OCI-LY1 (cell line): ENCODE results near the gene CEP135.
"Not testable (repeated sequence)": the region's sequence is repeated elsewhere in the genome, so short reads cannot be mapped to it uniquely, and the experiment has no call there.

Source experiments
- H2AFZ ChIP-seq: fragments of 200-600 bp; sonication (generic), shearing (Covaris generic); 2 replicates; pipeline ENCODE4 v1.6.0; 2014; ENCODE audit warnings: antibody characterized with exemption, mild to moderate bottlenecking, low read length
- H3F3A ChIP-seq: fragments of 200-600 bp; sonication (generic), shearing (Covaris generic); 2 replicates; pipeline ENCODE4 v1.6.0; 2014; ENCODE audit warnings: mild to moderate bottlenecking, antibody characterized with exemption, low read length, moderate library complexity; ENCODE audit not compliant: insufficient read depth
- H3K27ac ChIP-seq: fragments of 200-600 bp; sonication (generic); 2 replicates; pipeline ENCODE4 v1.5.1; 2014; ENCODE audit warnings: low read length, mixed run types, mild to moderate bottlenecking, low read depth; ENCODE audit not compliant: poor library complexity, severe bottlenecking
- H3K27me3 ChIP-seq: fragments of 200-600 bp; sonication (generic); 2 replicates; pipeline ENCODE4 v1.6.0; 2014; ENCODE audit warnings: antibody characterized with exemption, mild to moderate bottlenecking, low read length, moderate library complexity; ENCODE audit not compliant: insufficient read depth
- H3K36me3 ChIP-seq: fragments of 200-600 bp; sonication (generic); 2 replicates; pipeline ENCODE4 v1.6.1; 2014; ENCODE audit warnings: mild to moderate bottlenecking, antibody characterized with exemption, low read length, moderate library complexity, mixed read lengths; ENCODE audit not compliant: insufficient read depth
- H3K4me1 ChIP-seq: fragments of 200-600 bp; sonication (generic); 2 replicates; pipeline ENCODE4 v1.5.1; 2014; ENCODE audit warnings: mild to moderate bottlenecking, low read length, moderate library complexity; ENCODE audit not compliant: insufficient read depth, severe bottlenecking
- H3K4me2 ChIP-seq: fragments of 200-600 bp; sonication (generic), shearing (Covaris generic); 2 replicates; pipeline ENCODE4 v1.6.1; 2014; ENCODE audit warnings: low read length
- H3K4me3 ChIP-seq: fragments of 200-600 bp; sonication (generic); 2 replicates; pipeline ENCODE4 v1.5.1; 2014; ENCODE audit warnings: low read length, low read depth, mild to moderate bottlenecking, mixed read lengths; ENCODE audit not compliant: poor library complexity, severe bottlenecking
- H3K79me2 ChIP-seq: fragments of 200-600 bp; shearing (Covaris generic); 2 replicates; pipeline ENCODE4 v1.6.1; 2016; ENCODE audit warnings: mixed run types, low read length, mixed read lengths; ENCODE audit not compliant: insufficient read depth
- H3K9ac ChIP-seq: fragments of 200-600 bp; sonication (generic), shearing (Covaris generic); 2 replicates; pipeline ENCODE4 v1.6.1; 2014; ENCODE audit warnings: mild to moderate bottlenecking, low read length, mixed read lengths
- H3K9me2 ChIP-seq: fragments of 200-600 bp; sonication (generic), shearing (Covaris generic); 2 replicates; pipeline ENCODE4 v1.6.1; 2014; ENCODE audit warnings: low read depth, mild to moderate bottlenecking, low read length, mixed read lengths
- H3K9me3 ChIP-seq: fragments of 200-600 bp; shearing (Covaris generic); 2 replicates; pipeline ENCODE4 v1.6.1; 2014; ENCODE audit warnings: low read length, mixed read lengths
- H4K20me1 ChIP-seq: fragments of 200-600 bp; sonication (generic), shearing (Covaris generic); 2 replicates; pipeline ENCODE4 v1.6.0; 2016; ENCODE audit warnings: mild to moderate bottlenecking, low read length; ENCODE audit not compliant: insufficient read depth
- CTCF ChIP-seq: fragments of 200-600 bp; sonication (generic), shearing (Covaris generic); IDR thresholded peaks from 2 replicates; pipeline ENCODE4 v1.5.1; 2017; ENCODE audit warnings: mild to moderate bottlenecking, antibody characterized with exemption, low read length, moderate library complexity, mixed read lengths
- EZH2 ChIP-seq: fragments of 200-600 bp; sonication (generic), shearing (Covaris generic); IDR thresholded peaks from 2 replicates; pipeline ENCODE4 v1.8.0; 2017; ENCODE audit warnings: borderline replicate concordance, mixed run types, mild to moderate bottlenecking, antibody characterized with exemption, low read length, moderate library complexity, mixed read lengths

The CEP135 gene

GRCh38 chr4:56062526-56063145 lies 113.9 kb downstream of the CEP135 start:
- H3K4me1 ChIP-seq, result no peaks in the 10 kb centered on the region
- no peak overlapping the region for H3K27ac ChIP-seq
- no peak overlapping the region for H3K4me2 ChIP-seq
- no peak overlapping the region for H3K9ac ChIP-seq
- H4K20me1 ChIP-seq, result no peaks in the 10 kb centered on the region
- H3K27me3 ChIP-seq, result no peaks in the 10 kb centered on the region
- no peak overlapping the region for H3K4me3 ChIP-seq
- no peaks in the 10 kb centered on the region for H3K79me2 ChIP-seq
- H3F3A ChIP-seq, result no peaks in the 10 kb centered on the region
- no peak overlapping the region for H2AFZ ChIP-seq
- H3K9me3 ChIP-seq, result no peaks in the 10 kb centered on the region
- H3K9me2 ChIP-seq, result no peaks in the 10 kb centered on the region
- no peak for TF ChIP-seq EZH2
- TF ChIP-seq CTCF, result no peak
- no peaks in the 10 kb centered on the region for H3K36me3 ChIP-seq

- Histone ChIP-seq H3K9me2 (no peaks in the 10 kb centered on the region), H3K27ac (no peak overlapping the region)
Observed at GRCh38 chr4:56066493-56066892, 117.7 kb downstream of the CEP135 start.

GRCh38 chr4:56067826-56068225 lies 119.1 kb downstream of the CEP135 start:
- Histone ChIP-seq H3K79me2 (no peaks in the 10 kb centered on the region), H2AFZ (no peak overlapping the region), H3K27me3 (no peaks in the 10 kb centered on the region), H3K36me3 (no peaks in the 10 kb centered on the region), H3K9ac (no peak overlapping the region), H3K4me1 (no peaks in the 10 kb centered on the region), H3K9me3 (no peaks in the 10 kb centered on the region), H3K4me2 (no peak overlapping the region), H3K4me3 (no peak overlapping the region), H3F3A (no peaks in the 10 kb centered on the region), H3K9me2 (no peaks in the 10 kb centered on the region), H3K27ac (no peak overlapping the region), H4K20me1 (no peaks in the 10 kb centered on the region)
- TF ChIP-seq EZH2, result no peak
- TF ChIP-seq CTCF, result no peak

More at GRCh38 chr4:56066493-56066892, 117.7 kb downstream of the CEP135 start:
- Histone ChIP-seq H3K79me2 (no peaks in the 10 kb centered on the region), H3K9ac (no peak overlapping the region), H3K4me3 (no peak overlapping the region), H2AFZ (no peak overlapping the region), H3K4me1 (no peaks in the 10 kb centered on the region), H3K9me3 (no peaks in the 10 kb centered on the region), H3F3A (no peaks in the 10 kb centered on the region), H3K4me2 (no peak overlapping the region), H4K20me1 (no peaks in the 10 kb centered on the region), H3K27me3 (no peaks in the 10 kb centered on the region), H3K36me3 (no peaks in the 10 kb centered on the region)
- TF ChIP-seq EZH2 (no peak), CTCF (no peak)

- H3K4me3 ChIP-seq, H3K9me2 ChIP-seq, H3K27me3 ChIP-seq, H3K79me2 ChIP-seq, H3K9me3 ChIP-seq, H3K27ac ChIP-seq, H4K20me1 ChIP-seq, H3K9ac ChIP-seq, H3F3A ChIP-seq, H2AFZ ChIP-seq, H3K4me2 ChIP-seq, H3K4me1 ChIP-seq, H3K36me3 ChIP-seq: not testable (repeated sequence)
Observed at GRCh38 chr4:56072730-56073129, 124.0 kb downstream of the CEP135 start.
